22Rv1 (cell line): Measurements from ENCODE around the gene SNRNP70.

Experiments
- H3K27ac ChIP-seq: fragments of 450-650 bp; 2 replicates; pipeline ENCODE4 v1.5.1; 2017
- ZFX ChIP-seq: fragments of 450-650 bp; IDR thresholded peaks from 2 replicates; pipeline ENCODE4 v1.6.1; 2017; ENCODE audit warnings: antibody characterized with exemption, borderline replicate concordance
- TF ChIP-seq, protein P1 (sequence below): fragments of 450-650 bp; IDR thresholded peaks from 2 replicates; pipeline ENCODE4 v1.5.1; 2017; ENCODE audit warnings: mild to moderate bottlenecking

Gene SNRNP70

DNA sequence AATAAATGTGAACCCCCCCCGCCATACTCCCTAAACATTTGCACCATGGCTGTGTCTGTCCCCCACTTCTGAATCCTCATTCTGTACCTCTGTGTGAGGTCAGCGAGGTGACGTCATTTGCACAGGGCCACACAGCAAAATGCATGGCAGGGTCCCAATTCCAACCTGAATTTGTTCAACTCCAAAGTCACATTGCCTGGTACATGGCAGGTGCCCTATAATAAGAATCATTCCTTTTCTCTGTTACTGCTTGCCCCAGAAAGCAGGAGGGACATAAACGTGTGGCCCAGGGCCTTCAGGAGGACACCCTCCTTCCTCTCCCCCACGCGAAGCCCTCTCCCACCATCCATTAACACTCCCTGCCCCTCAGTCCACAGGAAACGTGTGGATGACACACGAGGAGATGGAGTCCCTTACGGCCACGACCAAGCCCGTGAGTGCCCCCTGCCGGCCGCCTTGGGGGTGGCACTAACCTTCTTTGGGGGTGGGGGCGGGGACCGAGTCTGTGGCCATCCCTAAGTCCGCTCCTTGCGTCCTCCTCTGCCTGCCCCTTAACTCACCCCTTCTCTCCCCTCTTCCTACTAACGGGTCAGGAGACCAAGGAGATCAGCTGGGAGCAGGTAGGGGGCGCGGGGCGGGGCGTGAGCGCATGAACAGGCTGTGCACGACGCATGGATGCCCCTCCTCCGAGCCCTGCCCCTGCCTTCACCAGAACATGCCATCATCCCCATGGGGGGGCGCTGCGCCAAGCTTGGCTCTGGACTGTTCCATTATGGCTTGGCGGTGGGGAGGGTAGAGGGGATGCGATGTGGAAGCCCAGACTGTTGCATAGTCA lies 60.5 kb downstream of the SNRNP70 start:
- H3K27ac ChIP-seq, result peak overlapping the region; percentile 100
- TF ChIP-seq, protein P1, sequence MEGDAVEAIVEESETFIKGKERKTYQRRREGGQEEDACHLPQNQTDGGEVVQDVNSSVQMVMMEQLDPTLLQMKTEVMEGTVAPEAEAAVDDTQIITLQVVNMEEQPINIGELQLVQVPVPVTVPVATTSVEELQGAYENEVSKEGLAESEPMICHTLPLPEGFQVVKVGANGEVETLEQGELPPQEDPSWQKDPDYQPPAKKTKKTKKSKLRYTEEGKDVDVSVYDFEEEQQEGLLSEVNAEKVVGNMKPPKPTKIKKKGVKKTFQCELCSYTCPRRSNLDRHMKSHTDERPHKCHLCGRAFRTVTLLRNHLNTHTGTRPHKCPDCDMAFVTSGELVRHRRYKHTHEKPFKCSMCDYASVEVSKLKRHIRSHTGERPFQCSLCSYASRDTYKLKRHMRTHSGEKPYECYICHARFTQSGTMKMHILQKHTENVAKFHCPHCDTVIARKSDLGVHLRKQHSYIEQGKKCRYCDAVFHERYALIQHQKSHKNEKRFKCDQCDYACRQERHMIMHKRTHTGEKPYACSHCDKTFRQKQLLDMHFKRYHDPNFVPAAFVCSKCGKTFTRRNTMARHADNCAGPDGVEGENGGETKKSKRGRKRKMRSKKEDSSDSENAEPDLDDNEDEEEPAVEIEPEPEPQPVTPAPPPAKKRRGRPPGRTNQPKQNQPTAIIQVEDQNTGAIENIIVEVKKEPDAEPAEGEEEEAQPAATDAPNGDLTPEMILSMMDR, result peak; percentile 94
- TF ChIP-seq ZFX, result no peak

DNA sequence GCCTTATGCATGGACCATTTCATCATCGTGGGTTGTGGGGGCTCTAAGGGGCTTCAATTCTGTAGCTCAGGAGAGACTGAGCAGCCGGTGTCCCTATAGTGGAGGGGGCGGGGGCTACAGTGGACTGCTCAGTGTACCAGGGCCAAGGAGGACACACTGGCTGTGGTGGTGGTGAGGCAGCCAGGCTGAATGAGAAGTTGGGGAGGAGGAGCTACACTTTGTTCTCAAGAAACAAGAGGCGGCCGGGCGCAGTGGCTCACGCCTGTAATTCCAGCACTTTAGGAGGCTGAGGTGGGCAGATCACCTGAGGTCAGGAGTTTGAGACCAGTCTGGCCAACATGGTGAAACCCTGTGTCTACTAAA lies 61.1 kb downstream of the SNRNP70 start:
- peak overlapping the region; percentile 100 for H3K27ac ChIP-seq

DNA sequence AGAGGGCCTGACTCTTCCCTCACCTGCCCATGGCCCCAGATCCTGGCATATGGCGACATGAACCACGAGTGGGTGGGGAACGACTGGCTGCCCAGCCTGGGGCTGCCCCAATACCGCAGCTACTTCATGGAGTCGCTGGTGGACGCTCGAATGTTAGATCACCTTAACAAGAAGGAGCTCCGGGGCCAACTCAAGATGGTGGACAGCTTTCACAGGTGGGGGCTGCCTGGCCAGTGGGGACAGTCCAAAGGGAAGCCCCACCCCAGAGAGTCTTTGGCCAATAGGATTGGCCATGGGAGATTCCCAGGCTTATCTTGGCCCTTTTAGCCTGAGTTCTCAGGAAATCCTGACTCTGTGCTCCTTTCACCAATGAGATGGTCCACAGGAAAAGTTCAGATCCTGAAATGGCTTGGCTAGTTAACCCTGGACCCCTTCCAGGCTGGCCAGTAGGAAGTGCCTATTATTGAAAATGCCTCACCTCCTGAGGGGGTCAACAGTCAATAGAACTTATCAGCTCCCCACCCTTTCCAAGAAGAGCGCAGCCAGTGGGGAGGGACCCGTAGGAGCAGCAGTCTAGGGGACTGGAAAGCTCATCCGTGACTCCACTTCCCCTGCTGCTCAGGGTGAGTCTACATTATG lies 62.9 kb downstream of the SNRNP70 start:
- no peak for TF ChIP-seq ZFX
- peak overlapping the region; percentile 100 for H3K27ac ChIP-seq

DNA sequence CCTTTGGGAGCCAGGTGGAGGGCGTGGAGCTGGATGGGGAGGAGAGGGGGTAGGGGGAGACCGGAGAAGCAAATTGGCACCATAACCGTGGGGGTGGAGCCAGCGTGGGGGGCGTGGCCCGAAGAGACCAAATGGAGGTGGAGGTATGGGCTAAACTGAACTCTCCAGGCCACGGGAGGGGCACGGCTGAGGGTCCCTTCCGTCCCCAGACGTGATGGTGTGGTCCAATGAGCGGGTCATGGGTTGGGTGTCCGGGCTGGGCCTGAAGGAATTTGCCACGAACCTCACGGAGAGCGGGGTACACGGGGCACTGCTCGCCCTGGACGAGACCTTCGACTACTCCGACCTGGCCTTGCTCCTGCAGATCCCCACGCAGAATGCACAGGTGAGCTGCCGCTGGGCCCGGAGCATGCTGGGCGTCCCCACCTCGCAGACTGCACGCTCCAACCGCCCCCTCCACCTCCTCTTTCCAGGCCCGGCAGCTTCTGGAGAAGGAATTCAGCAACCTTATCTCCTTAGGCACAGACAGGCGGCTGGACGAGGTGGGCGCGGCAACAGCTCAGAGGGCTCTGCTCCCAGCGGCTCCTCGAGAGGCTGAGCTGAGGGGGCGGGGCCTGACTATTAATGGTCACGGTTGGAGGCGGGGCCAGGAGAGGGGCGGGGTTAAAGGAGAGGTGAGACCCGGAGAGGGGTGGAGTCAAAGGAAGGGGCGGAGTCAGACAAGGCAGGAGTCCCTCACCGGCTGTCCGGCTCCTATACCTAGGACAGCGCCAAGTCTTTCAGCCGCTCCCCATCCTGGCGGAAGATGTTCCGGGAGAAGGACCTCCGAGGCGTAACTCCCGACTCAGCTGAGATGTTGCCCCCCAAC lies 63.8 kb downstream of the SNRNP70 start:
- TF ChIP-seq, protein P1, result no peak
- no peak for TF ChIP-seq ZFX
- H3K27ac ChIP-seq, result peak overlapping the region; percentile 100

DNA sequence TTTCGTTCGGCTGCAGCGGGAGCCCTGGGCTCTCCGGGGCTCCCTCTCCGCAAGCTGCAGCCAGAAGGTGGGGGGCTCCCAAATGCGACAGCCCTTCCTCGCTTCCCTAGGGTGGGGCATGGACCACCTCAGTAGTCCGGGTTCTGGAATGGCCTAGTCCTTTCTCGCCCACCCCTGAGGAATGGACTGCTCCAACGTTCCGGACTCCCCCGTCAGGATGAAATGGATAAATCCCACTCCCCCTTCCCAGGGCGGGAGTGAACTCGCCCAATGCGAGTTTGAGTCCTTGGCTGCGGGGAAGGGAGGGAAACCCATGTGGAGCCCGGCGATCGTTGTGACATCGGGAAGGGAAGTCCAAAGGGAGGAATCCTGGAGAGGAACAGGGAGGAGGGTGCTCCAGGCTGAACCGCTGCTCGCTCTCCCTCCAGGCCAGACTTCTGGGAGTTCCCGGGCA lies 64.4 kb downstream of the SNRNP70 start:
- TF ChIP-seq ZFX, result no peak
- TF ChIP-seq, protein P1, result no peak
- peak overlapping the region; percentile 100 for H3K27ac ChIP-seq

DNA sequence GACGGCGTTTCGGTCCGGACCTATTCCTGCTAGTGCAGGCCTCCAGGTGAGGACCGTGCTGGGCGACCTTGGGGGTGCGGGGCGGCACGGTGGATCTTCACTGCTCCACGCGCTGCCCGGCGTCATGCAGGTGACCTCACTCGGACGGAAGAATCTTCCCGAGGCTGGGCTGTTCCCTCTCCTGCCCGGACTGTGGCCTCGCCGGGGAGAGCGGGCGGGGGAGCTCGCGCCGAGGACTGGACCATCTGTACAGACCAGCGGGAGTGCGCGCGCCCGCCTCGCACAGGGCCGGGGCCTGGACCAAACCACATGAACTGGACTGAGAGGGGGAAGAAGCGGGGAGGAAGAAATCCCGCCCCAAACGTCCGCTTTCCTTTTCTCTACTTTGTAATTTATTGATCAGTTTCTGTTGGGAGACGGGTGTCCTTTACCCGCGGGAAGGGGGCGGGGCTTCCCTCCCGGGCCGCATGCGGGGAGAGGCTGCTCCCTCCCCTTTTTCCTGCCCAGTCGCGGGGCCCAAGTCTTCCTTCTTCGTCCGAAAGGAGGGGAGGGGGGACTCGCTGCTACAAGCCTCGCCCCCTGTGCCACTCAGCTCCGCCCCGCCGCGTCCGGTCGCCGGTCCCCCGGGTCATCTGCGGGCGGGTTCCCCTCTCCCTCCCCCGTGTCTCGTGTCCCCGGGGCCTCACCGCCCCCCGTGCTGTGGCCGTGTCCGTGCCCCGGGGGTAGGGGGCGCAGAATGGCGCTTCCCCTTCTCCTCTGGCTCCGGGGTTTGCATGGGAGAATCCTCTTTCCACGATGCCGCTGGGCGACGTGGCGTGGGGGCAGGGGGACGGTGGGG lies 65.1 kb downstream of the SNRNP70 start:
- H3K27ac ChIP-seq, result peak overlapping the region; percentile 100
- TF ChIP-seq ZFX, result no peak
- TF ChIP-seq, protein P1, result no peak

DNA sequence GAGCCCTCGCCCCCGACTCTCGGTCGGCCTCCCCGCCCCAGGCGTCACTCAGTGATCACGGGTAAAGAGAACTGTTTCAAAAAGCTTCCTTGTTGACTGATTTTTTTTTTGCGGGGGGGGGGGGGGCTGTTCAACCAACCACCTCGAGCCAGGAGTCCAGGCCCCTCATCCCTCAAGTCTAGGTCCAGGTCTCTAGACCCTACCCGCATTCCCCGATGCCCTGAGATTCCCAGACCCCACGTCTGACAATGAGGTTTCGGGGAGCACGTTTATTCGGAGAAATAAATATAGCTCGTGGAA lies 65.6 kb downstream of the SNRNP70 start:
- no peak for TF ChIP-seq ZFX
- TF ChIP-seq, protein P1, result no peak
- peak overlapping the region; percentile 100 for H3K27ac ChIP-seq
